NCI-H128 (cell line): Measurements from ENCODE around the gene TMEM101.
"Not testable (repeated sequence)": the region's sequence is repeated elsewhere in the genome, so short reads cannot be mapped to it uniquely, and the experiment has no call there.

Experiments
- DNase-seq: peaks from one replicate; lab custom pipeline; 2025; ENCODE audit not compliant: unreplicated experiment; lab: John Stamatoyannopoulos, UW

The TMEM101 gene

GRCh38 chr17:44000871-44001460 lies 13.8 kb downstream of the TMEM101 start:
- DNase-seq: no peak

GRCh38 chr17:44000141-44000860 lies 14.5 kb downstream of the TMEM101 start:
- no peak for DNase-seq

- no peak for DNase-seq
Observed at GRCh38 chr17:43999024-43999423, 15.7 kb downstream of the TMEM101 start.

- no peak for DNase-seq
Observed at GRCh38 chr17:43998552-43998951, 16.2 kb downstream of the TMEM101 start.

GRCh38 chr17:43997180-43997579 lies 17.6 kb downstream of the TMEM101 start:
- DNase-seq: not testable (repeated sequence)

- no peak for DNase-seq
Observed at GRCh38 chr17:43995150-43995471, 19.7 kb downstream of the TMEM101 start.

GRCh38 chr17:43994272-43995149 lies 20.3 kb downstream of the TMEM101 start:
- peak; percentile 37 for DNase-seq

- DNase-seq: no peak
Observed at GRCh38 chr17:43992641-43993040, 22.1 kb downstream of the TMEM101 start.

- DNase-seq: no peak
Observed at GRCh38 chr17:43988301-43988700, 26.5 kb downstream of the TMEM101 start.

GRCh38 chr17:43987131-43988021 lies 27.4 kb downstream of the TMEM101 start:
- DNase-seq: no peak

- no peak for DNase-seq
Observed at GRCh38 chr17:43986225-43986981, 28.4 kb downstream of the TMEM101 start.

GRCh38 chr17:43984521-43984920 lies 30.2 kb downstream of the TMEM101 start:
- DNase-seq: no peak

GRCh38 chr17:43983515-43984411 lies 31.0 kb downstream of the TMEM101 start:
- no peak for DNase-seq

GRCh38 chr17:43983196-43983514 lies 31.6 kb downstream of the TMEM101 start:
- no peak for DNase-seq

- DNase-seq: no peak
Observed at GRCh38 chr17:43982171-43982570, 32.6 kb downstream of the TMEM101 start.

GRCh38 chr17:43979671-43980070 lies 35.1 kb downstream of the TMEM101 start:
- no peak for DNase-seq

- no peak for DNase-seq
Observed at GRCh38 chr17:43979011-43979410, 35.8 kb downstream of the TMEM101 start.

- DNase-seq: no peak
Observed at GRCh38 chr17:43978078-43978477, 36.7 kb downstream of the TMEM101 start.
